ENCODE data around the gene PDZRN3. TPM values are rescaled to one million over a fixed set of nuclear protein-coding genes. Genes with fewer than 3 reads are reported as not detected.
"Not testable (repeated sequence)": the region's sequence is repeated elsewhere in the genome, so short reads cannot be mapped to it uniquely, and the experiment has no call there.

Gene PDZRN3
- total RNA-seq, 1 experiment from 2014 or later = 1.7 TPM

- no peak for DNase-seq (ENCODE audit: low read depth)
These were observed 33.4 kb downstream of the PDZRN3 start for GRCh38 chr3:73591286-73591800.

- no peak for DNase-seq (ENCODE audit: low read depth)
These were observed 38.1 kb downstream of the PDZRN3 start for GRCh38 chr3:73586628-73587027.

GRCh38 chr3:73586190-73586589 lies 38.6 kb downstream of the PDZRN3 start:
- DNase-seq (ENCODE audit: low read depth) = no peak

GRCh38 chr3:73584873-73585272 lies 39.9 kb downstream of the PDZRN3 start:
- no peak for DNase-seq (ENCODE audit: low read depth)

- no peak for DNase-seq (ENCODE audit: low read depth)
These were observed 42.2 kb downstream of the PDZRN3 start for GRCh38 chr3:73582535-73582934.

GRCh38 chr3:73581134-73581846 lies 43.5 kb downstream of the PDZRN3 start:
- no peak for DNase-seq (ENCODE audit: low read depth)

- DNase-seq (ENCODE audit: low read depth) = peak; percentile 4
These were observed 44.4 kb downstream of the PDZRN3 start for GRCh38 chr3:73580343-73580742.

- DNase-seq (ENCODE audit: low read depth) = no peak
These were observed 47.0 kb downstream of the PDZRN3 start for GRCh38 chr3:73577704-73578103.

GRCh38 chr3:73576999-73577461 lies 47.7 kb downstream of the PDZRN3 start:
- DNase-seq (ENCODE audit: low read depth) = peak; percentile 2

- no peak for DNase-seq (ENCODE audit: low read depth)
These were observed 48.8 kb downstream of the PDZRN3 start for GRCh38 chr3:73575953-73576352.

GRCh38 chr3:73575519-73575918 lies 49.2 kb downstream of the PDZRN3 start:
- no peak for DNase-seq (ENCODE audit: low read depth)

GRCh38 chr3:73573204-73573603 lies 51.5 kb downstream of the PDZRN3 start:
- no peak for DNase-seq (ENCODE audit: low read depth)

- peak; percentile 15 for DNase-seq (ENCODE audit: low read depth)
These were observed 52.4 kb downstream of the PDZRN3 start for GRCh38 chr3:73572368-73572767.

GRCh38 chr3:73571238-73571794 lies 53.4 kb downstream of the PDZRN3 start:
- DNase-seq (ENCODE audit: low read depth) = no peak

- DNase-seq (ENCODE audit: low read depth) = no peak
These were observed 55.4 kb downstream of the PDZRN3 start for GRCh38 chr3:73569246-73569760.

GRCh38 chr3:73568371-73568862 lies 56.3 kb downstream of the PDZRN3 start:
- no peak for DNase-seq (ENCODE audit: low read depth)

GRCh38 chr3:73565374-73565773 lies 59.4 kb downstream of the PDZRN3 start:
- not testable (repeated sequence) for DNase-seq (ENCODE audit: low read depth)

- peak; percentile 28 for DNase-seq (ENCODE audit: low read depth)
These were observed 60.7 kb downstream of the PDZRN3 start for GRCh38 chr3:73563896-73564582.

- no peak for DNase-seq (ENCODE audit: low read depth)
These were observed 63.2 kb downstream of the PDZRN3 start for GRCh38 chr3:73561494-73561893.

GRCh38 chr3:73559749-73560148 lies 65.0 kb downstream of the PDZRN3 start:
- DNase-seq (ENCODE audit: low read depth) = no peak

GRCh38 chr3:73558727-73559075 lies 66.0 kb downstream of the PDZRN3 start:
- DNase-seq (ENCODE audit: low read depth) = no peak

GRCh38 chr3:73557986-73558726 lies 66.6 kb downstream of the PDZRN3 start:
- DNase-seq (ENCODE audit: low read depth) = no peak

Data from M059J (cell line).